ENCODE results near the gene PATJ. TPM values are rescaled to one million over a fixed set of nuclear protein-coding genes. Genes with fewer than 3 reads are reported as not detected.

The PATJ gene
- polyA plus RNA-seq, 4 donors: 11.5 to 41.5 (median 16.2) TPM

DNA sequence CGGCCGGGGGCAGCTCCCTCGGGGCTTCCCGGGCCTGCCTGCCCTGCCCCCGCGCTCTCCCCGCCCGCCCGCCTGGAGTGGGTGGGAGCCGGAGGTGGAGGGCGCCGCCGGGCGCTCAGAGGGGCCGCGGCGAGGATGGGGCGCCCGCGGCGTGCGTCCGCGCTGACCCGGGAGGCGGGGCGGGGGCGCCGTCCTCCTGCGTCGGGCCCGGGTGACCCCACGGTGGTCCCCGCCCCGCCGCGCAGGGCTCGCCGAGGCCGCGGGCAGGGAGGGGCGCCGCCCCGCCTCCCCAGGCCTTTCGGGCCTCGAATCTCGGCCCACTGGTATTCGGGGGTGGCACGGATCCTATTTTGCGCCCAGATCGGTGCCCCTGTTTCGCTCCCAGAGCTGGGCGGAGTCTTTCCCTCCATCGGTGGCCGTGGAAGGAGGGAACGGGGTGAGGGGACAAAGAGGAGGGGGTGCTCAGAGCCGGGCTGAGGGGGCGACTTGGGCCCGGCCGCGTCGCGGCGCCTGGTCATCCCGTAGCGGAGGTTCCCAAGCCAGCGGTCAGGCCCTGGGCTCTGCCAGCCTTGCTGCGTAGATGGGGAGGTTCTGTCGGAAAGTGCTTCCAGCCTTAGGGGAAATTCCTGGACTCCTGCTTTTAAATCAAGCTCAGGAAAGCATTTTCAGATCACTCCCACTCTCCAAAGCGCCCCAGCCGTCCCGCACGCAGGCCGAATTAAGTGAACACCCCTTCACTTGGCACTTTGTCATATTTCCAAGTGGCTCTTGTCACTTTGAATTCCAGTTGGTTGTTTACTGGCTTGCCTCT lies 545 bp downstream of the PATJ start:
- peaks cover 0 to 8% (median 4%) of the 10 kb centered on the region in 3 donors for H3K4me1 ChIP-seq (ENCODE audit: control insufficient read depth in 3 of 3, insufficient read depth in 2 of 3, low read depth in 1 of 3, low read length in 2 of 3)
- 3 to 13% (median 6%) methylated on average over 40 to 74 of the region's 74 CpGs for WGBS, 3 donors
- H3K27me3 ChIP-seq (ENCODE audit: control insufficient read depth in 3 of 3, insufficient read depth in 3 of 3, low read length in 3 of 3): no peaks in the 10 kb centered on the region
- H3K36me3 ChIP-seq (ENCODE audit: control insufficient read depth in 3 of 3, insufficient read depth in 2 of 3, low read depth in 1 of 3, low read length in 3 of 3): no peaks in the 10 kb centered on the region
- FAIRE-seq (no peak), DNase-seq (peak; percentile 30 to 71)
- H3K27ac ChIP-seq (ENCODE audit: low read depth in 1 of 3, low read length in 2 of 3): peak overlapping the region; percentile 90 to 95 (median 94)
- peak overlapping the region; percentile 90 to 100 (median 92) for H3K4me3 ChIP-seq (ENCODE audit: low read depth in 1 of 3, low read length in 3 of 3)
- H3K9me3 ChIP-seq (ENCODE audit: control insufficient read depth in 2 of 2, insufficient read depth in 1 of 2, low read depth in 1 of 2, low read length in 1 of 2): no peaks in the 10 kb centered on the region

GRCh38 chr1:61743431-61743705 lies 1.1 kb downstream of the PATJ start:
- H3K4me3 ChIP-seq (ENCODE audit: low read depth in 1 of 3, low read length in 3 of 3): peak overlapping the region; percentile 90 to 100 (median 92)
- 26 to 56% (median 29%) methylated on average over 5 of the region's 5 CpGs for WGBS, 3 donors

GRCh38 chr1:61743716-61744580 lies 1.7 kb downstream of the PATJ start:
- peaks cover 0 to 2% (median 0%) of the 10 kb centered on the region in 3 donors for H3K36me3 ChIP-seq (ENCODE audit: control insufficient read depth in 3 of 3, insufficient read depth in 2 of 3, low read depth in 1 of 3, low read length in 3 of 3)
- peaks cover 0 to 8% (median 4%) of the 10 kb centered on the region in 3 donors for H3K4me1 ChIP-seq (ENCODE audit: control insufficient read depth in 3 of 3, insufficient read depth in 2 of 3, low read depth in 1 of 3, low read length in 2 of 3)
- H3K4me3 ChIP-seq (ENCODE audit: low read depth in 1 of 3, low read length in 3 of 3): peak overlapping the region in 2 of 3 donors; percentile 90 to 100
- H3K27ac ChIP-seq (ENCODE audit: low read depth in 1 of 3, low read length in 2 of 3): peak overlapping the region in 1 of 3 donors; percentile 94
- H3K9me3 ChIP-seq (ENCODE audit: control insufficient read depth in 2 of 2, insufficient read depth in 1 of 2, low read depth in 1 of 2, low read length in 1 of 2): no peaks in the 10 kb centered on the region
- no peaks in the 10 kb centered on the region for H3K27me3 ChIP-seq (ENCODE audit: control insufficient read depth in 3 of 3, insufficient read depth in 3 of 3, low read length in 3 of 3)
- peak in 1 of 2 donors; percentile 28 for DNase-seq
- WGBS, 3 donors: 35 to 77% (median 54%) methylated on average over 6 of the region's 6 CpGs
- no peak for FAIRE-seq

More at GRCh38 chr1:61743431-61743705, 1.1 kb downstream of the PATJ start:
- peak overlapping the region; percentile 90 to 95 (median 94) for H3K27ac ChIP-seq (ENCODE audit: low read depth in 1 of 3, low read length in 2 of 3)
- H3K9me3 ChIP-seq (ENCODE audit: control insufficient read depth in 2 of 2, insufficient read depth in 1 of 2, low read depth in 1 of 2, low read length in 1 of 2): no peaks in the 10 kb centered on the region
- FAIRE-seq (no peak), DNase-seq (no peak)
- H3K4me1 ChIP-seq (ENCODE audit: control insufficient read depth in 3 of 3, insufficient read depth in 2 of 3, low read depth in 1 of 3, low read length in 2 of 3): peaks cover 0 to 8% (median 4%) of the 10 kb centered on the region in 3 donors
- H3K36me3 ChIP-seq (ENCODE audit: control insufficient read depth in 3 of 3, insufficient read depth in 2 of 3, low read depth in 1 of 3, low read length in 3 of 3): no peaks in the 10 kb centered on the region
- no peaks in the 10 kb centered on the region for H3K27me3 ChIP-seq (ENCODE audit: control insufficient read depth in 3 of 3, insufficient read depth in 3 of 3, low read length in 3 of 3)

- H3K36me3 ChIP-seq (ENCODE audit: control insufficient read depth in 3 of 3, insufficient read depth in 2 of 3, low read depth in 1 of 3, low read length in 3 of 3): peaks cover 0 to 2% (median 0%) of the 10 kb centered on the region in 3 donors
- H3K27ac ChIP-seq (ENCODE audit: low read depth in 1 of 3, low read length in 2 of 3): no peak overlapping the region
- peak; percentile 33 to 55 for DNase-seq
These were observed 4.5 kb downstream of the PATJ start for GRCh38 chr1:61746813-61747212.

DNA sequence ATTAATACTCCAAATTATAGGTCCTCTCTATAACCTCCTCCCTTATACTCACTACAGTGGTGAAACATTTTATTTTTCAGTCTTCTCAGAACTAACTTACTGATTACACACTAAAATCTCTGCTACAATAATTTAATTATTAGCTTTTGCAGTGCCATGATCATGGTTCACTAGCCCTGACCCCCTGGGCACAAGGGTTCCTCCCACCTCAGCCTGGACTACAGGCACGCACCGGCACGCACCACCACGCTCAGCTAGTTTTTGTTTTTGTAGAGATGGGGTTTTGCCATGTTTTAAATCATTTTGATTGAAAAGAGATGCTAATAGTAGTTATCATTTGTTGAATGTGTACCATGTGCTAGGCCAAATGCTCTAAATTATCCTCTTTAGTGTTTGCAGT lies 6.3 kb downstream of the PATJ start:
- Histone ChIP-seq H3K4me1 (ENCODE audit: control insufficient read depth in 3 of 3, insufficient read depth in 2 of 3, low read depth in 1 of 3, low read length in 2 of 3) (peaks cover 0 to 8% (median 4%) of the 10 kb centered on the region in 3 donors), H3K4me3 (ENCODE audit: low read depth in 1 of 3, low read length in 3 of 3) (no peak overlapping the region), H3K9me3 (ENCODE audit: control insufficient read depth in 2 of 2, insufficient read depth in 1 of 2, low read depth in 1 of 2, low read length in 1 of 2) (no peaks in the 10 kb centered on the region), H3K27ac (ENCODE audit: low read depth in 1 of 3, low read length in 2 of 3) (no peak overlapping the region), H3K36me3 (ENCODE audit: control insufficient read depth in 3 of 3, insufficient read depth in 2 of 3, low read depth in 1 of 3, low read length in 3 of 3) (peaks cover 0 to 2% (median 0%) of the 10 kb centered on the region in 3 donors), H3K27me3 (ENCODE audit: control insufficient read depth in 3 of 3, insufficient read depth in 3 of 3, low read length in 3 of 3) (no peaks in the 10 kb centered on the region)
- 98 to 99% (median 99%) methylated on average over 4 of the region's 4 CpGs for WGBS, 3 donors
- DNase-seq (no peak), FAIRE-seq (no peak)

More at GRCh38 chr1:61746813-61747212, 4.5 kb downstream of the PATJ start:
- no peaks in the 10 kb centered on the region for H3K9me3 ChIP-seq (ENCODE audit: control insufficient read depth in 2 of 2, insufficient read depth in 1 of 2, low read depth in 1 of 2, low read length in 1 of 2)
- FAIRE-seq: no peak
- 12 to 51% (median 25%) methylated on average over 1 of the region's 1 CpG for WGBS, 3 donors
- no peaks in the 10 kb centered on the region for H3K27me3 ChIP-seq (ENCODE audit: control insufficient read depth in 3 of 3, insufficient read depth in 3 of 3, low read length in 3 of 3)
- peaks cover 0 to 8% (median 4%) of the 10 kb centered on the region in 3 donors for H3K4me1 ChIP-seq (ENCODE audit: control insufficient read depth in 3 of 3, insufficient read depth in 2 of 3, low read depth in 1 of 3, low read length in 2 of 3)
- no peak overlapping the region for H3K4me3 ChIP-seq (ENCODE audit: low read depth in 1 of 3, low read length in 3 of 3)

- Histone ChIP-seq H3K4me1 (ENCODE audit: control insufficient read depth in 3 of 3, insufficient read depth in 2 of 3, low read depth in 1 of 3, low read length in 2 of 3) (peaks cover 0 to 8% (median 4%) of the 10 kb centered on the region in 3 donors), H3K27ac (ENCODE audit: low read depth in 1 of 3, low read length in 2 of 3) (no peak overlapping the region), H3K36me3 (ENCODE audit: control insufficient read depth in 3 of 3, insufficient read depth in 2 of 3, low read depth in 1 of 3, low read length in 3 of 3) (peaks cover 0 to 2% (median 0%) of the 10 kb centered on the region in 3 donors), H3K27me3 (ENCODE audit: control insufficient read depth in 3 of 3, insufficient read depth in 3 of 3, low read length in 3 of 3) (no peaks in the 10 kb centered on the region), H3K9me3 (ENCODE audit: control insufficient read depth in 2 of 2, insufficient read depth in 1 of 2, low read depth in 1 of 2, low read length in 1 of 2) (no peaks in the 10 kb centered on the region), H3K4me3 (ENCODE audit: low read depth in 1 of 3, low read length in 3 of 3) (no peak overlapping the region)
- DNase-seq: no peak
- FAIRE-seq: no peak
- 94 to 100% (median 95%) methylated on average over 2 of the region's 2 CpGs for WGBS, 3 donors
These were observed 7.3 kb downstream of the PATJ start for GRCh38 chr1:61749574-61749973.

DNA sequence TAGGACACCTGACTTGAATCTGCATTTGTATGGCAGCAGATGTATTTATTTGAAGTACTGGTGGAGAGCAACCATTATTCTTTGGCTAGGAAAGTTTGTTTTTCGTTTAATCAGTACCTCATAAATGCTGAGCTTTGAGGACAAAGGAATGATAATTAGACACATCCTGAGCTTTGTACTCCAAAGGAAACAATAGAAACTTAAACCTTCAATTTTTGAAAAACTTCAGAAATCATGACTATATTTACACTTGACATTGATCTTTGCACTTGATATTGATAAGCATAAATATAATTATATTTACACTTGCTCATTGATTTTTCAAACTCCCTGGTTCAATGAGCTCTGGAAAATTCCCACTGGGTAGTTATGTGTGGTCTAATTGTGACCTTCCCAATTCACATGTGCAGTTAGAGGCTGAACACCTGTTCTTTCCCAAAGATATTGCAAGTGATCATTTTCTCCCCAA lies 10.7 kb downstream of the PATJ start:
- DNase-seq (no peak), FAIRE-seq (no peak)
- Histone ChIP-seq H3K9me3 (ENCODE audit: control insufficient read depth in 2 of 2, insufficient read depth in 1 of 2, low read depth in 1 of 2, low read length in 1 of 2) (no peaks in the 10 kb centered on the region), H3K36me3 (ENCODE audit: control insufficient read depth in 3 of 3, insufficient read depth in 2 of 3, low read depth in 1 of 3, low read length in 3 of 3) (peaks cover 0 to 6% (median 0%) of the 10 kb centered on the region in 3 donors), H3K27ac (ENCODE audit: low read depth in 1 of 3, low read length in 2 of 3) (no peak overlapping the region), H3K4me3 (ENCODE audit: low read depth in 1 of 3, low read length in 3 of 3) (no peak overlapping the region), H3K27me3 (ENCODE audit: control insufficient read depth in 3 of 3, insufficient read depth in 3 of 3, low read length in 3 of 3) (no peaks in the 10 kb centered on the region), H3K4me1 (ENCODE audit: control insufficient read depth in 3 of 3, insufficient read depth in 2 of 3, low read depth in 1 of 3, low read length in 2 of 3) (no peaks in the 10 kb centered on the region)
- 11 to 56% (median 31%) methylated on average over 1 of the region's 1 CpG for WGBS, 3 donors

DNA sequence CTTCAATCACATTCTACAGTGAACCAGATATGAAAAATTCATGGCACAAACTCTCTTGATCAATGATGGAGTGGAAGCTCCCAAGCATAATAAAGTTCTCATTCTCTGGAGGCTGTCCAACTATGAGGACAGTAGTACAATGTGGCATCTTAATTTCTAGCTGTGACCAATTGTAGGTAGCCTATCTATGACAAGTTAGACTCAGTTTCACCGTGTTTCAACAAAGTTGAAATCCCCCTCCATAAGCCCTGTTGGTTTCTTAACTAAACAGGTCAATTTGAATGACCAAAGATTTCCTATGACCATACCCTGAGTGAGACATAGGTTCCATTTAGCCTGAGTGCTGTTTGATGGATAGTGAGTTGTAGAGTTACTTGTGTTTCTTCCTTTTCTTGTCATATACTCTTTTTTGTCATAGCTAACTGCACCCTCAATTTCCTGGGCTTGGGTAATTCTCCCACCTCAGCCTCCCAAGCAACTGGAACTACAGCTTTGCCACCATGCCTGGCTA lies 11.8 kb downstream of the PATJ start:
- DNase-seq: no peak
- no peak overlapping the region for H3K4me3 ChIP-seq (ENCODE audit: low read depth in 1 of 3, low read length in 3 of 3)
- peaks cover 0 to 6% (median 0%) of the 10 kb centered on the region in 3 donors for H3K36me3 ChIP-seq (ENCODE audit: control insufficient read depth in 3 of 3, insufficient read depth in 2 of 3, low read depth in 1 of 3, low read length in 3 of 3)
- no peak for FAIRE-seq
- WGBS, 3 donors: 77 to 88% (median 88%) methylated on average over 1 of the region's 1 CpG
- no peak overlapping the region for H3K27ac ChIP-seq (ENCODE audit: low read depth in 1 of 3, low read length in 2 of 3)
- H3K9me3 ChIP-seq (ENCODE audit: control insufficient read depth in 2 of 2, insufficient read depth in 1 of 2, low read depth in 1 of 2, low read length in 1 of 2): no peaks in the 10 kb centered on the region
- no peaks in the 10 kb centered on the region for H3K4me1 ChIP-seq (ENCODE audit: control insufficient read depth in 3 of 3, insufficient read depth in 2 of 3, low read depth in 1 of 3, low read length in 2 of 3)
- H3K27me3 ChIP-seq (ENCODE audit: control insufficient read depth in 3 of 3, insufficient read depth in 3 of 3, low read length in 3 of 3): no peaks in the 10 kb centered on the region
